GM19372 (cell line): ENCODE measurements around the gene ATIC.

Source experiments
- ATAC-seq: cut with Tn5 transposase; IDR thresholded peaks from one replicate; pipeline ENCODE4 v1.9.1; 2021; ENCODE audit warnings: mild to moderate bottlenecking, low read depth, moderate library complexity; ENCODE audit not compliant: unreplicated experiment

ATIC gene

DNA sequence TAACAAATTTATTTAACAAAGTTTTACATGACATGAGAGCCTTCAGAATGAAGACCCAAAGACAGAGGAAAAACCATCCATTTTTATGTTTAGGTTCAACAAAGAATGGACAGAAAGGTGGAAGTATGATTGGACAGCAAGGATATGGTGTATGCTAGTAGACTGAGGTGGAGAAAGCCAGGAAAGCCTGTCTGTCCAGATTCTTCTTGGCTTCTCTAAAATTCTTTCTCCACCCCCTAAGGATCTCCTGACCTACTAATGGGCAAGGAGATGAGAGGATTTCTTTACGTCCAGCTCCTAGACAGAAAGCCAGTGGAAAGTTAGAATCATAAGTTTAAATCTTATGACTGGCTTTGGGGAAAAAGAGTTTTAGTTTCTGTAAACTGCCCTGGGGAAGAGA is 3.0 kb downstream of the ATIC start:
- ATAC-seq: no peak

DNA sequence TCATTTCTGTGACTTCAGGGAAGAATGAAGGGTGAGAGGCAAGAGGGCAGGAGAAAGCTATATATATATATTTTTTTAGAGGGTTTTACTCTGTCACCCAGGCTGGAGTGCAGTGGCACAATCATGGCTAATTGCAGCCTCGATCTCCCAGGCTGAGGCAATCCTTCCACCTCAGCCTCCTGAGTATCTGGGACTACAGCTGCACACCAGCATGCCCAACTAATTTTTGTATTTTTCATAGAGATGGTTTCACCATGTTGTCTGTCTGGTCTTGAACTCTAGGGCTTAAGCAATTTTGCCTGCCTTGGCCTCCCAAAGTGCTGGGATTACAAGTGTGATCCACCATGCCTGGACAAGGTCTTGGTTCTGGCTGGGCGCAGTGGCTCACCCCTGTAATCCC is 3.4 kb downstream of the ATIC start:
- ATAC-seq: no peak

DNA sequence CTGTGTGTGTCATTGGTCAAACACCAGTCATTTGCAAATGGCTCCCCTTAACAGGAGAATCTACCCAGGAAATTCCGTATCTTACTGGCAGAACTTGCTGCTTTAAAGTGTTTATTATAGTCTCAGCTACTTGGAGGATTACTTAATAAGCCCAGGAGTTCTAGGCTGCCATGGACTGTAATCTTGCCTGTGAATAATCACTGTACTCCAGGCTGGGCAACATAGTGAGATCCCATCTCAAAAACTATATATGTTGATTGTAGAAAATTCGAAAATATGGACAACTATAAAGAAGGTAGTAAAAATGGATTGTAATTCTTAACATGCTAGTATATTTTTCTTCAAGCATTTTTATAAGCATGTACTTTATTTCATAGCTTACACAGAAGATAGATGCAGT is 4.5 kb downstream of the ATIC start:
- ATAC-seq: no peak

DNA sequence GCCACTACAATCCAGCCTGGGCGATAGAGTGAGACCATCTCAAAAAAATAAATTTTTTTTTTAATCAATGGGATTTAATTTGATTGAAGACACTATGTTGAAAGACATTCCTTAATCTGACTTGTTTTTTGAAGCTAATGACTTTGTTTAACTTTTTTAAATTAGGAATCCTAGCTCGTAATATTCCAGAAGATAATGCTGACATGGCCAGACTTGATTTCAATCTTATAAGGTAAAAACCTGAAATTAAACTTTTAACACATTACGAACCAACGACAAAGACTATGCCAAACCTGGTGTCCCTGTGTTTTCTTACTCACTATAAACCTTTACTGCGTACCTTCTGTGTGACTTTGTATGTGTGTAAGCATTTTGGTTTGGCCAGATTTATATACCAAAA is 7.6 kb downstream of the ATIC start:
- ATAC-seq: no peak

DNA sequence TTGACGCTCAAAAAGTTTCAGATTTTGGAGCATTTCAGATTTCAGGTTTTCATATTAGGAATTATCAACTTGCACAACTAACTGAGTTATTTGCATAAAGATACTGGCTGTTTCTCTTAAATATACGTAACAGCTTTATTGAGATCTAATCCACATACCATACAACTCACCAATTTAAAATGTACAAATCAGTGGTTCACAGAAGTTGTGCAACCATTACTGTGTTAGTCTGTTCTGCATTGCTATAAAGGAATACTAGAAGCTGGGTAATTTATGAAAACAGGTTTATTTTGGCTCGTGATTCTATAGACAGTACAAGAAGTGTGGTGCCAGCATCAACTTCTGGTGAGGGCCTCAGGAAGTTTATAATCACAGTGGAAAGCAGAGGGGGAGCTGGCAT is 8.2 kb downstream of the ATIC start:
- ATAC-seq: no peak

DNA sequence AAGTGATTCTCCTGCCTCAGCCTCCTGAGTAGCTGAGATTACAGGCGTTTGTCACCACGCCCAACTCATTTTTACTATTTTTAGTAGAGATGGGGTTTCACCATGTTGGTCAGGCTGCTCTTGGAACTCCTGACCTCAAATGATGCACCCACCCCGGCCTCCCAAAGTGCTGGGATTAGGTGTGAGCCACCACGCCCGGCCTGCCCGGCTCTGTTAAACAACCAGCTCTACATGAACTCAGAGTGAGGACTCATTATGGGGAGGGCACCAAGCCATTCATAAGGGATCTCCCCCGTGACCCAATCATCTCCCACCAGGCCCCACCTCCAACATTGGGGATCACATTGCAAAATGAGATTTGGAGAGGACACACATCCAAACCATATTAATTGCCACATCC is 8.8 kb downstream of the ATIC start:
- ATAC-seq: no peak

DNA sequence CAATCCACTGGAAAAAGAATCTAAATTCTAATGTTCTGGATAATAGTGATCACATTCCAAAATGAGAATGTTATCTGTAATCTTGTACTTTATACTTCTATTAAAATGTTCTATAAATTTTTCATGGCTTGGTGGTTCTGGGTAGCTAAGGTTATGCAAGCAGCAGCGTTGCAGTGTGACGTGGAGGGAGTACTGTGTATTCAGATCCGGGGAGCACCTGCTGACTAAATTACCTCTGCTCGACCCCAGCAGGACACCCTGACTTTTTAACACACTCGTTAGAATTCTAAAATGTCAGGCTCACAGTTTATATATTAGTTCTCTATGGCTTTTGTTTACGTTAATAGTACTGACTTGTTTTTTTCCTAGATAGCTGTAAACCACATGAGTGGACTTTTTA is 13.0 kb downstream of the ATIC start:
- no peak for ATAC-seq

DNA sequence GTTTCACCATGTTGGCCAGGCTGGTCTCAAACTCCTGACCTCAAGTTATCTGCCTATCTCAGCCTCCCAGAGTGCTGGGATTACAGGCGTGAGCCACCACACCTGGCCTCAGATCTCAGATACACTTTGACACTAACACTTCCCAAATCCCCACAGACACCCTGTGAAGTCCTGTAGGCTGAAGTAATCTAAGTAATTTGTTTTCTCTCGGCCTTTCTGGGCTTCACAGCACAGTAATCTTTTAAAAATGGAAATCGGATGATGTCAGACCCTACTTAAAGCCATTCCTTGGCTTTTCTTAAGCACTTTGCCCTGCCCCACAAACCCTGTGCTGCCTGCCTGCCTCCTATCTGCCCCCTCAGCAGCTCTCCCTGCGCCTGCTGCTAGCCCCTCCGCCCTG is 16.2 kb downstream of the ATIC start:
- no peak for ATAC-seq

DNA sequence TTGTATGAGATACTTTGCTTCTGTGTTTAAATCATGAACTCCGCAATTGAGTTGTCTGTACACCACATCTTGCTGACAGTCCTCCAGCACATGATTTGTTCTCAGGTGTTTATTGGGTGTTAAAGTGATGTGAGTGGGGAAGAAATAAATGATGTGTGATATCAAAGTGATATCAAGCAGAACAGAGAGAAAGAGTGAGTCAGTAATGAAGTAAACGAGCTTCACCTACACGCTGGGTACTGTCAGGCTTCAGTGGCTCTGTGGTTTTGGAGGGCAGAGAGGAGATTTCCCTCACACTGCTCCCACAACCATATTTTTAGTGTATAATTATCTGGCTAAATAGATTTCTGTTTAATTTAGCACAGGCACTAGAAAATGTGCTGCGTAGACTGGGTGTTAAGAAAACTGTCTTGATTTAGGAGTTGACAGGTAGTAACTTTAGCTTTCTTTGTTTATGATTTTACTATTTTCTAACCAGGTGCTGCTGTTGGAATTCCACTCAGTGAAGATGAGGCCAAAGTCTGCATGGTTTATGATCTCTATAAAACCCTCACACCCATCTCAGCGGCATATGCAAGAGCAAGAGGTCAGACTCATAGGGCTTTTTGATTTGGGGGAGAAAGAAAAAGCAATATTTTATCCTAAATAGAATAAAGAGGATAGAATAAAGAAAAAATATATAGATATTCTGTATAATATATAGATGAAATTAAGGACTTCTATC is 21.2 kb downstream of the ATIC start:
- no peak for ATAC-seq

DNA sequence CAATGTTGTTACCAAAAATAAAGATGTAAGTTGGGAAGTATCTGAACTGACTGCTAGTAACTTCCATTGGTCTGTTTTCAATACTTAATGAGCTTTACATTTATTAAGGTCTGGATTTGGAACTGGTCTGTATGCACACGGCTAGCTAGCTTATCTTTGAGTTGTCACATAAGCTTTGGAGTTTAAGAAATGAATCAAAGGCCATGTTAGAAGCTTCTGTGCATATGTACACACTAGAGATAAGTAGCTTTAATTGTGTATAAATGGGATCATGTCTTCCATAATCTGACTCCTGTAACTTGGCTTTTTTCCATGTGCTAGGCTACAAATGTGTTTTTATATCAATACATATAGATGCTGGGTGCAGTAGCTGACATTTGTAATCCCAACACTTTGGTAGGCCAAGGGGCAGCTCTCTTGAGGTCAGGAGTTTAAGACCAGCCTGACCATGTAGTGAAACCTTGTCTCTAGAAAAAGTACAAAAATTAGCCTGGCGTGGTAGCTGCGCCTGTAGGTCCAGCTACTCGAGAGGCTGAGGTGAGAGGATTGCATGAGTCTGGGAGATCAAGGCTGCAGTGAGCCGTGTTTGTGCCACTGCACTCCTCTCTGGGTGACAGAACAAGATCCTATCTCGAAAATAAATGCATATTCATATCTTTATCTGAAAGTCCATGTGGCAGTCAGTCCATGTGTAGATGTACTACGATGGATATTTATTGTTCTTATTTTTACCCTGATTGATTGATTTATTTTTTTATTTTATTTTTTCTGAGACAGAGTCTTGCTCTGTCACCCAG is 27.2 kb downstream of the ATIC start:
- no peak for ATAC-seq

DNA sequence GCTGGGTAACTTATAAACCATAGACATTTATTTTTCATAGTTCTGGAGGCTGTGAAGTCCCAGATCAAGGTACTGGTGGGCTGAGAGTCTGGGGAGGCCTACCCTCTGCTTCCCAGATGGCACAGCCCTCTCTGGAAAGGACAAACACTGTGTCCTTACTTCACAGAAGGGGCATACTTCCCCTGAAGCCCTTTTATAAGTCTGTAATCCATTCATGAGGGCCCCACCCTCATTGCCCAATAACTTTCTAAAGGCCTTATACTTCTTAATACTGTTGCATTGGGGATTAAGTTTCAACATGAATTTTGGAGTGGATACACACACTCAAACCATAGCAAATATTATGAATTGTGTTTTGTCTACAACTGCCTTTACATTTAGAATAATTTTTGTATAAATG is 36.0 kb downstream of the ATIC start:
- ATAC-seq: no peak

DNA sequence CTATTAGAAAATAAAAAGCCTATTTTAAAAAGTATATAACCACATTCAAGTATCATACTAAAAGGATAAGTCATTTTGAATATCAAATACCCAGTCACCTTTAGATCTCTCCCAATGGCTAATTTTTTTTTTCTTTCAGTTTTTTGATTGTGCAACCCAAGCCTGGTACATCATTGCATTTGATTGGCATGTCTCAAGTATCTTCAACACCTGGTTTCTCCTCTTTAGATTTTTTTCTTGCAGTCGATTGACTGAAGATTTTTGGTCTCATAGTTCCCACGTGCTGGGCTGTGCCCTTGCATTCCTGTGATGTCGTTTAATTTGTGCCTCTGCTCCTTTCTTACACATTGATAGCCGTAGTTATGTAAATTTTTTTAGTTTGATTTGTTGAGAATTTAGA is 40.7 kb downstream of the ATIC start:
- no peak for ATAC-seq

DNA sequence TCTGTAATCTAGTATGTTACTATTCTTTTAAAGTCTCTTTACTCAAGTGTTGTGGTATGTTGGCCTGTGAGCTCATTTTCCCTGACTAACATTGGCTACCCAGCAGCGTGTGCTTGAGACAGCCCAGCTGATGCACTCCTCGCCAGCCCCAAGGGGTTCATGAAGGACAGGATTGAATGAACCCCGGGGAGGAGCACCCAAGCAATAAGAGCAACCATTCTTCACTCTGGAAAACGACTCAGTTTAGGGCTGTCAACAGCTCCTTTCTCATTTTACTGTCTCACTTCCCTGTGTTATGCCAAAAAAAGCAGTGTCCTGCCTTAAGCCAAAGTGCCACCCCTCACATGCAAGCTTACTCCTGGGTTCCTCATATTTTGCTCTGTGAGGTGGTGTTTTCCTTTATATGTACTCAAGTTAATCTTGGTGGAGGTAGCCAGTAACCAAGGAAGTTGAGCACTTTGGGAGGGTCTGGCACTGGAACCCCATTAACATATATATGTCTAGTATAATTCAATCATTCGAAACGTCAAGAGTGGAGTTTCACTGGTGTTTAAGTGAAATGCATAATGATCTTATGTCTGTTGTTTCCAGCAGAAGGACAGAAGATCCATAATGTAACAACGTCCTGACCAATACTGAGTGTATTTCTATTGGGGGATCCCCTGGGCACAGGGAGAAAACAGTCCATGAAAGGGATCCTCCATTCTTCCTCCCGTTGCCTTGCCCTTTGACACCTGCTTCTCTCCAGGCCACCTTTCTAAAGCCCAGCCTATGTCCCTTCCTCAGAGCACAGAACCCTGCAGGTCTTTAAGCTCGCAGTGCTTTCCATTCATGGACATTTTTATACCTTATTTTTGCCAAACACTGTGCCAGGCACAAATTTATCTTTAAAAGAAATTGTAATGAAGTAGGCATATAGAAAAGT is 43.2 kb downstream of the ATIC start:
- ATAC-seq: no peak

DNA sequence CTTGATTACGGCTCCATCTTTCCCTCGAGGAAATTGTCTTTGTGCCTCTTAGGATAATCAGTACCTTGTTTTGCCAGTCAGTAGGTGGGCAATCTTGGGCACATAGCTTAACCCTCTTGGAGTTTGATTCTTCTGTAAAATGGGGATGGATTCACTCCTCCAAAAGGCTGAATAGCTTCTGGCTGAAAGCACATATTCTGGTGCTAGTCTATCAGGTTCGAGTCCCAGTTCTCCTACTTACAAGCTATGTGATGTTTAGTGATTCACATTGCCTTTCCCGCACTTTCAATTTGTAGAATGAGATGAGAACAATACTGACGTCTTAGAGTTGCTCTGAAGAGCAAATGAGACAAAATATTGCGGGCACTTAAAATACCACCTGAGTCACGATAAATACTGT is 43.9 kb downstream of the ATIC start:
- no peak for ATAC-seq

DNA sequence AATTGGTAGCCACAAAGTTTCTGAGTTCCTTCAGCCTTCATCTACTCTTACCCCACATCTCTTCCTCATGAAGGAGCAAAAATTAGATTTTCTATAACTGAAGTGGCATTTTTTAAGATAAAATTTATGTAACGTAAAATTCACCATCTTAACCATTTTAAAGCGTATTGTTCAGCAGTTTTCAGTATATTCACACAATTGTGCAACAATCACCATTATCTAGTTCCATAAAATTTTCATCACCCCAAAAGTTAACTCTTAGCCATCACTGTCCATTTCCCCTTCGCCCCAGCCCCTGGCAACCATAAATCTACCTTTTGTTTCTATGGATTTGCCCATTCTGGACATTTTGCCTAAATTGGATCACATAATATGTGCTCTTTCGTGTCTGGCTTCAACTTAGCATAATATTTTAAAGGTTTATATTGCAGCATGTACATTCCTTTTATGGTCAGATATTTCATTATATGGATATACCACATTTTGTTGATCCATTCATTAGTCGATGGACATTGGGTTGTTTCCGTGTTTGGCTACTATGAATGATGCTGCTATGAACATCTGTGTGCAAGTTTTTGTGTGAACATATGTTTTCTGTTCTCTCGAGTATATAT is 44.6 kb downstream of the ATIC start:
- no peak for ATAC-seq

DNA sequence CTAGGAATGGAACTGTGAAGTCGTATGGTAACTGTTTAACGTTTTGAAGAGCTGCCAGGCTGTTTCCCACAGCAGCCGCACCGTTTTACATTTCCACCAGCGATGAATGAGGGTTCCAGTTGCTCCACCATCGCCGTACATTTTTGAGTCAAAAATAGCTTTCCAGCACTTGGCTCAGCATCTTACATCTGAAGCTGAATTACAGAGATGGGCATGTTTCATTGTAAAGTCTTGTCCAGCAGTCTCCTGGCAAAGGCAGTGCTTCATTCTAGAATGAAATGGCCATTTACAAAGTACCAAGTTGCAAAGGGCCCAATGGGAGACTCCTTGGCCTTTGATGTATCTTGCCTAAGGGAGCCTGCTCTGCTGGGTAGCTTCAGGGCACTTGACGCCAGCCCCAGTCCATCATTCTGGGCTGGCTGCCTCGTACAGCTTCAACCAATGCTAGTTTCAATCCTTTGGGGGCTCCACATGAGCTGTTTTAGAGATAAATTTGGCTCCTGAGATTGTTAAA is 45.1 kb downstream of the ATIC start:
- no peak for ATAC-seq

DNA sequence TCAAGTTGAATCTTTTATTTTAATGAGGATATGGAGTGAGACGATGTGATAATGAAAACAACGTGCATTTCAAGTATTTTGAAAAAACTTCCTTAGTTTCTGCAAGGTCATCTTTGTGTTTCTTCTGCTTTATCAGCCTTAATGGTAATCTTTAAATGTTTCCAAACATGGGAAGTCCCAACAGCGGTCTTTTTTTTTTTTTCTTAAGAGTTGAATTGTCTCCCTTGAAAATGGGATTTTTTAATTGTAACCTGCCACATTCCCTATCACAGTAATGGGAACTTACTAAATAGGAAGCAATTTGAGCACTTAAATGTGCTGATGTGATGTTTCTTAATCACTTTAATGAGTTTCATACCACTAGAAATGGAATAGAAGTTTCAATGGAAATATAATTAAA is 45.8 kb downstream of the ATIC start:
- no peak for ATAC-seq

DNA sequence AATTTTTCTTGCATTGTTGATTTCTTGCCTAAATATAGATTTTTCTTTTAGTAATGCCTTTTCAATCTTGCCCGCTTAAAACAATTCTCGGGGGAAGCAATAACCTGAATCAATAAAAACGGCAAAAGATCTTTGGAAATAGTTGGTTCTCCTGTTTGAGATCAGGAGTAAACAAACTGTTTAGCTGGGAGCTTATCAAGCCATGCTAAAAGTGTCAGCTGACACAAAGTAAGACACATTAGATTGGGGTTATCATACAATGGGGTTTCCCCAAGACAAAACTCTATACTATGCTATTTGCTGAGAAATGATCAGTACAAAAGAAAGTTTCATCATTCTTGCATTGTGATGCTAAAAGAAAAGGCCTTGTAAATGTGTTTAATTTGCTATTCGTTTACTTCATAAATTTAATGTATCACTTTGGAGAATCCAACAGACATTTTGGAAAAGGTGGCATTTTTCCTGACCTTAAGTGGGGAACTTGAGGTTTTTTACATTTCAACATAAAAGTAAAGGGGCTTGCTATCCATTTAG is 46.5 kb downstream of the ATIC start:
- no peak for ATAC-seq

DNA sequence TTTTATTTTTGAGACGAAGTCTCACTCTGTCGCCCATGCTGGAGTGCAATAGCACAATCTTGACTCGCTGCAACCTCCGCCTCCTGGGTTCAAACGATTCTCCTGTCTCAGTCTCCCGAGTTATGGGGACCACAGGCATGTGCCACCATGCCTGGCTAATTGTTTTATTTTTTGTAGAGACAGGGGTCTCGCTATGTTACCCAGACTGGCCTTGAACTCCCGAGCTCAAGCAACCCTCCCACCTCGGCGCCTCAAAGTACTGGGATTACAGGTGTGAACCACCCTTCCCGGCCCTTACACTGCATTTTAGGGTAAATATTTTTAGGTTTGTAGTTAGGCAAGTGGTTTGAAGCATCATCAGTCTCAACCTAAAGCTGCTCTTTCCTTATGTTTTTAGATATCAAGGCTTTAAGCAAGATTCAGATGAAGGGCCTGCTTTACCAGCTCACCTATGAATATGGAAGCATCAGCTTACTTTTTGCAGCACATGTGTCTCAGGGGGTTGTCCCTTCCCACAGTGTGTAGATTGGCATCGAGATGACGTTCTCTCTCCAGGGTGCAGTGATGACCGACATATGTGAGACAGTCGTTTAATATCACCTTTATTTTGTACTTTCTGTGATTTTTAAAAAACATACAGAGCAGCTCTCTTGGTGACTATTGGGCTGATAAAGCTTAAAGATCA is 47.2 kb downstream of the ATIC start:
- ATAC-seq: no peak

DNA sequence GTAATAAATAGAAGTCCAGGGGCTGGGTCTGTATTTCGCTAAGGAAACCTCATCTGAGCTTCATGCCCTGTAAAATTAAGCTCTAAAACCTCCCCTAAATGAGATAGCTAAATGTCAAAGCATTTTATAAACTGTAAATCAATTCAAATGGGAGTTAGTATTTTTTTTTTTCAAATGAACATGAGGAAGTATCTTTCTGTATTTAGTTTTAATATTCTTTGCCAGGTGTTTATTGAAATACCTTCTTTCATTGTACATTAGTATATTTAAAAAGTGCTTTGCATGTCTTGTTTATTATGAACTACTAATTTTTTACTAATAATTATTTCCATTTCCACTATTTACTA is 47.7 kb downstream of the ATIC start:
- no peak for ATAC-seq
